ENCODE data around the gene VSTM4.

VSTM4 gene

DNA sequence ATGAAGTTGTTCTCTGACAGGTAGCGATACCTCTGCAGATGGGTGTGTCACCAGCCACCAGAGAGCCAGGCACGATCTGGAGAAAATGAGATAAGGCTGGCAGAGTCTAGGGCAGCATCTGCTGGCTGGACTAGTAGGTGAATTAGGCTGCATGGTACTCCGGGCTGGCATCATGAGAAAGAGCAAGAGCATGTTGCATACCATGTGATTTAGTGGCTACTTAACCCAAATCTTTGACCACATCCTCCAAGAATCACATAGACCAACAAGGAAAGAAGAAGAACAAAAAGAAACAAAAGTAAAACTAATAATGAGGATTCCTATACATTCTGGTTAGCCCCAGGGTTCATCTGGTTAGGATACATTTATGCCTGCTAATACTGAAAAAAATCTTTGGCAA is 41.9 kb upstream of the VSTM4 start:
- Histone ChIP-seq H3K27me3 (ENCODE audit: control insufficient read depth in 1 of 2, insufficient read depth in 2 of 2, low read length in 2 of 2) (no peaks in the 10 kb centered on the region), H3K4me1 (ENCODE audit: control insufficient read depth, insufficient read depth, low read length) (peaks cover 2% of the 10 kb centered on the region), H3K9ac (ENCODE audit: low read length in 2 of 2) (no peak overlapping the region), H3K9me3 (ENCODE audit: control insufficient read depth in 2 of 2, low read length in 2 of 2) (no peaks in the 10 kb centered on the region), H3K36me3 (ENCODE audit: control insufficient read depth in 2 of 2, insufficient read depth in 2 of 2, low read length in 2 of 2) (no peaks in the 10 kb centered on the region), H3K4me3 (ENCODE audit: low read length in 2 of 2) (no peak overlapping the region), H3K27ac (ENCODE audit: low read length) (no peak overlapping the region)

GRCh38 chr10:49154641-49155040 is 39.3 kb upstream of the VSTM4 start:
- Histone ChIP-seq H3K27ac (ENCODE audit: low read length) (no peak overlapping the region), H3K4me3 (ENCODE audit: low read length in 2 of 2) (no peak overlapping the region), H3K27me3 (ENCODE audit: control insufficient read depth in 1 of 2, insufficient read depth in 2 of 2, low read length in 2 of 2) (no peaks in the 10 kb centered on the region), H3K9me3 (ENCODE audit: control insufficient read depth in 2 of 2, low read length in 2 of 2) (no peaks in the 10 kb centered on the region), H3K9ac (ENCODE audit: low read length in 2 of 2) (no peak overlapping the region), H3K36me3 (ENCODE audit: control insufficient read depth in 2 of 2, insufficient read depth in 2 of 2, low read length in 2 of 2) (no peaks in the 10 kb centered on the region), H3K4me1 (ENCODE audit: control insufficient read depth, insufficient read depth, low read length) (no peaks in the 10 kb centered on the region)

DNA sequence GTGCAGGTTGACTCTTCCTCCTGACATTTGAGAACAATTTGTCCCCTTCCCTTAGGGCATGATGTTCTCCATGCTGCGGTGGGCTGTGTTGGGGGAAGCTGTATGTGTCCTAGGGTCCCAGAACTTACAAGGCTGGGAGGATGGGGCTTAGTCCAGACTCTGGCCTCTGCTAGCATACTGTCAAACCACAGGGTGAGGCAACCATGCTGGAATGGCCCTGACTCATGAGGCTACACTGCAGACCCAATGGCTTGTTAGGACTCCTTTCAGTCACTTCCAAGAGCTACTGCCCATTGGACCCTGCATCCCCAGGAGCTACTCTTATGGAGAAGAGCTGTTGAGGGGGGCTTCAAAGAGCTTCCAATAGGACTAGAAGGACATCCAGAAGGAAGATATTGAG is 38.6 kb upstream of the VSTM4 start:
- H3K9ac ChIP-seq (ENCODE audit: low read length in 2 of 2), result no peak overlapping the region
- H3K4me3 ChIP-seq (ENCODE audit: low read length in 2 of 2), result no peak overlapping the region
- H3K4me1 ChIP-seq (ENCODE audit: control insufficient read depth, insufficient read depth, low read length), result no peaks in the 10 kb centered on the region

GRCh38 chr10:49153115-49153514 is 37.8 kb upstream of the VSTM4 start:
- H3K4me3 ChIP-seq (ENCODE audit: low read length in 2 of 2), result no peak overlapping the region
- no peak overlapping the region for H3K9ac ChIP-seq (ENCODE audit: low read length in 2 of 2)
- H3K9me3 ChIP-seq (ENCODE audit: control insufficient read depth in 2 of 2, low read length in 2 of 2), result no peaks in the 10 kb centered on the region
- H3K36me3 ChIP-seq (ENCODE audit: control insufficient read depth in 2 of 2, insufficient read depth in 2 of 2, low read length in 2 of 2), result no peaks in the 10 kb centered on the region
- H3K27me3 ChIP-seq (ENCODE audit: control insufficient read depth in 1 of 2, insufficient read depth in 2 of 2, low read length in 2 of 2), result no peaks in the 10 kb centered on the region
- H3K4me1 ChIP-seq (ENCODE audit: control insufficient read depth, insufficient read depth, low read length), result no peaks in the 10 kb centered on the region
- no peak overlapping the region for H3K27ac ChIP-seq (ENCODE audit: low read length)

More for the DNA sequence above, 38.6 kb upstream of the VSTM4 start:
- H3K9me3 ChIP-seq (ENCODE audit: control insufficient read depth in 2 of 2, low read length in 2 of 2), result no peaks in the 10 kb centered on the region
- no peaks in the 10 kb centered on the region for H3K27me3 ChIP-seq (ENCODE audit: control insufficient read depth in 1 of 2, insufficient read depth in 2 of 2, low read length in 2 of 2)
- H3K36me3 ChIP-seq (ENCODE audit: control insufficient read depth in 2 of 2, insufficient read depth in 2 of 2, low read length in 2 of 2), result no peaks in the 10 kb centered on the region
- no peak overlapping the region for H3K27ac ChIP-seq (ENCODE audit: low read length)

- Histone ChIP-seq H3K4me3 (ENCODE audit: low read length in 2 of 2) (no peak overlapping the region), H3K36me3 (ENCODE audit: control insufficient read depth in 2 of 2, insufficient read depth in 2 of 2, low read length in 2 of 2) (no peaks in the 10 kb centered on the region), H3K27ac (ENCODE audit: low read length) (no peak overlapping the region), H3K9ac (ENCODE audit: low read length in 2 of 2) (no peak overlapping the region), H3K9me3 (ENCODE audit: control insufficient read depth in 2 of 2, low read length in 2 of 2) (no peaks in the 10 kb centered on the region), H3K4me1 (ENCODE audit: control insufficient read depth, insufficient read depth, low read length) (no peaks in the 10 kb centered on the region), H3K27me3 (ENCODE audit: control insufficient read depth in 1 of 2, insufficient read depth in 2 of 2, low read length in 2 of 2) (no peaks in the 10 kb centered on the region)
Observed at GRCh38 chr10:49152663-49153062, 37.3 kb upstream of the VSTM4 start.

DNA sequence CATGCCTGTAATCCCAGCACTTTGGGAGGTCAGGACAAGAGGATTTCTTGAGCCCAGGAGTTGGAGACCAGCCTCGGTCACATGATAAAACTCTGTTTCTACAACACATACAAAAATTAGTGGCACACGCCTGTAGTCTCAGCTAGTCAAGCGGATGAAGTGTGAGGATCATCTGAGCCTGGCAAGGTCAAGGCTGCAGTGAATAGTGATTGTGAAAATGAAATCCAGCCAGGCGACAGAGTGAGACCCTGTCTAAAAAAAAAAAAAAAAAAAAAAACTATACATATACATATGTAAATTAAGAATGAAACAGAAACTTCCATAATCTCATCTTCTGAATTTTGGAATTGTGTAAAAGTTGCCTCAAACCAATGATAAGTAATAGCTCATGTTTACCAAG is 36.7 kb upstream of the VSTM4 start:
- Histone ChIP-seq H3K4me3 (ENCODE audit: low read length in 2 of 2) (no peak overlapping the region), H3K27ac (ENCODE audit: low read length) (no peak overlapping the region), H3K9ac (ENCODE audit: low read length in 2 of 2) (no peak overlapping the region), H3K36me3 (ENCODE audit: control insufficient read depth in 2 of 2, insufficient read depth in 2 of 2, low read length in 2 of 2) (no peaks in the 10 kb centered on the region), H3K4me1 (ENCODE audit: control insufficient read depth, insufficient read depth, low read length) (no peaks in the 10 kb centered on the region), H3K27me3 (ENCODE audit: control insufficient read depth in 1 of 2, insufficient read depth in 2 of 2, low read length in 2 of 2) (no peaks in the 10 kb centered on the region), H3K9me3 (ENCODE audit: control insufficient read depth in 2 of 2, low read length in 2 of 2) (peaks cover 3 to 4% of the 10 kb centered on the region in 2 donors)

DNA sequence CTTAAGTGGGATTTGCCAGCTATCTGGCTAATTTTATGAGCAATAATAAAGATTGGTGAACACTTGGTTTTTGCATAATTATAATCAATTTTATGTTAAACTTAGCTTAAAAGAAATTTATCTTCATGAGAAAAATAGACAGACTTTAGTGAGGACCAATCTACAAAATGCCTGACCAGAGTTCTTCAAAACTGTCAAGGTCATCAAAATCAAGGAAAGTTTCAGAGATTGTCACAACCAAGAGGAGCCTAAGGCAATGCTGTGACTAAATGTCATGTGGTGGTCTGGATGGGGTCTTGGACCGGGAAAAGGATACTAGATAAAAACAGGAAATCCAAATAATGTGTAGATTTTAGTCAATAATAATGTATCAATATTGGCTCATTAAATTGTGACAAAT is 36.2 kb upstream of the VSTM4 start:
- no peaks in the 10 kb centered on the region for H3K4me1 ChIP-seq (ENCODE audit: control insufficient read depth, insufficient read depth, low read length)
- no peak overlapping the region for H3K4me3 ChIP-seq (ENCODE audit: low read length in 2 of 2)
- H3K27me3 ChIP-seq (ENCODE audit: control insufficient read depth in 1 of 2, insufficient read depth in 2 of 2, low read length in 2 of 2), result no peaks in the 10 kb centered on the region
- H3K36me3 ChIP-seq (ENCODE audit: control insufficient read depth in 2 of 2, insufficient read depth in 2 of 2, low read length in 2 of 2), result no peaks in the 10 kb centered on the region
- peaks cover 3 to 4% of the 10 kb centered on the region in 2 donors for H3K9me3 ChIP-seq (ENCODE audit: control insufficient read depth in 2 of 2, low read length in 2 of 2)
- H3K9ac ChIP-seq (ENCODE audit: low read length in 2 of 2), result no peak overlapping the region
- H3K27ac ChIP-seq (ENCODE audit: low read length), result no peak overlapping the region

DNA sequence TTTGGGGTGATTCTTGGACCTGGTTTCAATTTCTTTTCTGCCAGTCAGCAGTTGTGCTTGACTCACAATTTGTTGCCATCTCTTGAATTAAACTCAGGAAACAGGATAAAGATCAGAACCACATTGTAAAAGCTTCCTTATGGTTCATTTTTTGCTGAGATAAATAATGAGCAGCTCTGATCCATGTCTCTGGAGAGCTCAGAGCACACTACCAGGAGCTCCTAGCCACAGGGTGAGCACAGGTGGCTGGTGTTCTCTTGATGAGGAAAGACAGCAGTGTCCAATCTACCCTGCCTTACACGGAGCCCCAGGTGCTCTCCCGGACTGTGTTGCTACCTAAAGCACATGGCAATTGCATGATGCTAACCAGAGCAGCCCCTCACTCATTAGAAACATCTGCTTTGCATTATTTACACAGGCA is 35.7 kb upstream of the VSTM4 start:
- no peak overlapping the region for H3K4me3 ChIP-seq (ENCODE audit: low read length in 2 of 2)
- H3K4me1 ChIP-seq (ENCODE audit: control insufficient read depth, insufficient read depth, low read length), result no peaks in the 10 kb centered on the region
- H3K9me3 ChIP-seq (ENCODE audit: control insufficient read depth in 2 of 2, low read length in 2 of 2), result peaks cover 3 to 4% of the 10 kb centered on the region in 2 donors
- no peak overlapping the region for H3K9ac ChIP-seq (ENCODE audit: low read length in 2 of 2)
- no peaks in the 10 kb centered on the region for H3K27me3 ChIP-seq (ENCODE audit: control insufficient read depth in 1 of 2, insufficient read depth in 2 of 2, low read length in 2 of 2)
- no peaks in the 10 kb centered on the region for H3K36me3 ChIP-seq (ENCODE audit: control insufficient read depth in 2 of 2, insufficient read depth in 2 of 2, low read length in 2 of 2)
- H3K27ac ChIP-seq (ENCODE audit: low read length), result no peak overlapping the region

DNA sequence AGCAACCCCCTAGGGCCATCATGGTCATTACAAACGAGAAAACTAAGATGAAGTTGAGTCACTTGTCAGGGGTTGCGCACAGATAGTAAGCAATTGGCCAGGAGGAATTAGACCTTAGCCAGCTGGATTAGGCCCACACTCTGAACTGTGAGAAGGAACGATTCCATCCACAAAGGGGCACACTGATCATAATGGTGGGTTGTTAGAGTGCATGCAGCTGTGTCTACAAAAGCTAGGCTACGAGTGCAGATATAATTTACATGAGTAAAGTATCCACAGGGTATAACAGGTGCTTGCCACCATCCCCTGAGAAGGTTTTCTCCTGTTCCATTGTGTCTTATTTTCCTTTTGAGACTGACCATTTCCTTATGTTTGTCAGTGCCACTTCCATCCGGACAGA is 35.1 kb upstream of the VSTM4 start:
- H3K27me3 ChIP-seq (ENCODE audit: control insufficient read depth in 1 of 2, insufficient read depth in 2 of 2, low read length in 2 of 2), result no peaks in the 10 kb centered on the region
- H3K9ac ChIP-seq (ENCODE audit: low read length in 2 of 2), result no peak overlapping the region
- no peaks in the 10 kb centered on the region for H3K36me3 ChIP-seq (ENCODE audit: control insufficient read depth in 2 of 2, insufficient read depth in 2 of 2, low read length in 2 of 2)
- H3K27ac ChIP-seq (ENCODE audit: low read length), result no peak overlapping the region
- peaks cover 3 to 4% of the 10 kb centered on the region in 2 donors for H3K9me3 ChIP-seq (ENCODE audit: control insufficient read depth in 2 of 2, low read length in 2 of 2)
- no peaks in the 10 kb centered on the region for H3K4me1 ChIP-seq (ENCODE audit: control insufficient read depth, insufficient read depth, low read length)
- no peak overlapping the region for H3K4me3 ChIP-seq (ENCODE audit: low read length in 2 of 2)

DNA sequence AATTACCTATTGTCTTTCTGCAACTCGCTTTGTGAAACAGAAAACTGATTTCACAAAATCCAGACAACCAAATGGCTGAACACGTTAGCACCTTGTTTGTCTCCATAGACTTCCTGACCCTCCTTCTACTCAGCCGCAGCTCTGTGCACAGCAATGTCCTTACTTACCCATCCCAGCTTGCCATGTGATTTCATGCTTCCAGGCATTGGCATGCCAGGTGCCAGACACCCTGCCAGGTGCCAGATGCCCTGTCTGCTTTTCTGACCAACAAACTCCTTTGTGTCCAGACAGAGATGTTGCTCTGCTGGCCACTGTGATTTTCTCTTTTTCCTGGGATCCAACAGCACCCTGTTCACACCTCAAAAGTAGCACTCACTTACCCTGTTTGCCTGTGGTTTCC is 34.6 kb upstream of the VSTM4 start:
- Histone ChIP-seq H3K27me3 (ENCODE audit: control insufficient read depth in 1 of 2, insufficient read depth in 2 of 2, low read length in 2 of 2) (no peaks in the 10 kb centered on the region), H3K27ac (ENCODE audit: low read length) (no peak overlapping the region), H3K36me3 (ENCODE audit: control insufficient read depth in 2 of 2, insufficient read depth in 2 of 2, low read length in 2 of 2) (no peaks in the 10 kb centered on the region), H3K4me1 (ENCODE audit: control insufficient read depth, insufficient read depth, low read length) (no peaks in the 10 kb centered on the region), H3K4me3 (ENCODE audit: low read length in 2 of 2) (no peak overlapping the region), H3K9ac (ENCODE audit: low read length in 2 of 2) (no peak overlapping the region), H3K9me3 (ENCODE audit: control insufficient read depth in 2 of 2, low read length in 2 of 2) (peaks cover 3 to 4% of the 10 kb centered on the region in 2 donors)

DNA sequence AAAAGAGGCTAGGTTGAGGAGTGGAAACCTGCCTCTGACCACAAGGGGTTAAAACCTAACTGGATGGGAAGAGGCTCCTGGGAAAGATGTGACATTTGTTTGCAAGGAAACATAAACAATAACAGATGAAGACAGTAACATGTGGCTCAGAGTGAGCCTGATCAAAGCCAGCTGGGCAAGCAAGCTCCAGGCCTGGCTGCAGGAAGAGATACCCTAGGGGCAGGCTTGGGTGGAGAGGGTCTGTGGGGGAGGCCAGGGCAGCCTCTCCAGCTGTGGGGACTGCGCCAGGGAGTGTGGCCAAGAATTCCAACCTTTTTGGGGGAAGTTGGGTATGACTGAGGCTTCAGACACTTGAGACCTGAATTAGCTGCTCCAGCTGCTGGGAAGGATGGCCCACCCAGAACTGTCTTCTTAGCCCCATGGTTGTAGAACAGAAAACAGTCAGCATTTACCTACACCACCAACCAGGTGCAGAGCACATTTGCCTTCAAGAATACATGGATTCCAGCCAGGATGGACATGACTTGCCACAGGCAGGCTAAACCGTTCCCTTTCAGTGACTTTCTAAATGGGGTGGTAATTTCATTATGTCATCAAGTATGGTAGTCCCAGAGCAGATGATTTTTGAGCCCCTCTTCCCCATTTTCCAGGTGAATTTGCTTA is 28.9 kb upstream of the VSTM4 start:
- no peaks in the 10 kb centered on the region for H3K36me3 ChIP-seq (ENCODE audit: control insufficient read depth in 2 of 2, insufficient read depth in 2 of 2, low read length in 2 of 2)
- no peak overlapping the region for H3K27ac ChIP-seq (ENCODE audit: low read length)
- H3K9ac ChIP-seq (ENCODE audit: low read length in 2 of 2), result no peak overlapping the region
- no peak overlapping the region for H3K4me3 ChIP-seq (ENCODE audit: low read length in 2 of 2)
- no peaks in the 10 kb centered on the region for H3K27me3 ChIP-seq (ENCODE audit: control insufficient read depth in 1 of 2, insufficient read depth in 2 of 2, low read length in 2 of 2)
- H3K4me1 ChIP-seq (ENCODE audit: control insufficient read depth, insufficient read depth, low read length), result peaks cover 7% of the 10 kb centered on the region
- H3K9me3 ChIP-seq (ENCODE audit: control insufficient read depth in 2 of 2, low read length in 2 of 2), result peaks cover 3 to 4% of the 10 kb centered on the region in 2 donors

Data from stomach smooth muscle (tissue), 2 donors.